ENCODE data around the gene CHCHD3. TPM values are rescaled to one million over a fixed set of nuclear protein-coding genes. Genes with fewer than 3 reads are reported as not detected.

CHCHD3 gene
- 10 to 100 TPM; 87.3 to 97.2 (median 93.0) TPM for polyA plus RNA-seq (ENCODE audit: insufficient read length in 3 of 3)

DNA sequence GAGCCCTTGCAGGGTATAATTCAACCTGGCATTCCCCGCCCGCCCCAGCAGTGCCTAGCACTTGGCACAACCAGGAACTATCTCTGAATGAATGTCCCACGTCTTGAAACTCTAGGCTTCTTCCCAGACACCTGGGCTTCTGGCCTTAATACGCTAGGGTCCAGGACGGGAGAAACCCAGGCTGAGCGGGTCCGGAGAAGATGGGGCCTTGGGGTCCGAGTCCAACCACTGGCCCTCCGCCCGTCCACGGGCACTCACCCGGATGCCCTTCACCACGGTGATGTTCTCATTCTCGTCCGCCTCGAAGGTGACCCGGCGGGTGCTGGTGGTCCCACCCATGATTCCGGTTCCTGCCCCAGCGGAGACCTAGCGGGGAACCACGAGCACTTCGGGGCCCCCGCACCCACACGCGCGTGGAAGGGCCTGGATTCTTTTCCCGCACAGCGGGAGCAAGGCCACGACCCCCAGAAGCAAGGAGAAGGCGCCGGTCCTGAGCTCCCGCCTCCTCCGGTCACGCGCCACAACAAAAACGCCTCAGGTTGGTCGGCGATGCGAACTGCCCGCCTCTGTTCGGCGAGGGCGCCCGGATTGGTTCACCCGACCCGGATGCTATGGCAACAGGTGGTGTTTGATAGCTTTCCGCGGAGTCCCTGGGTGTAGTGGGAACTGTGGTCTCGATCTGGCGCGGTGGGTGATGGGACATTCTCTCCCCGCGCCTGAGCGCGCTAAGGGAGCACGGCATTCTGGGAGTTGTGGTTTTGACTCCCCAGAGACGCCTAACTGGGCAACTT, at the start of gene CHCHD3:
Gene CHCHD3, minus strand, starts transcription at position 492 of the 791 bp plus-strand sequence. Its CDS starts 153 bp downstream, at position 339.
- peak; percentile 91 to 97 (median 92) for DNase-seq (ENCODE audit: low read depth in 3 of 3, low spot score in 2 of 3)

DNA sequence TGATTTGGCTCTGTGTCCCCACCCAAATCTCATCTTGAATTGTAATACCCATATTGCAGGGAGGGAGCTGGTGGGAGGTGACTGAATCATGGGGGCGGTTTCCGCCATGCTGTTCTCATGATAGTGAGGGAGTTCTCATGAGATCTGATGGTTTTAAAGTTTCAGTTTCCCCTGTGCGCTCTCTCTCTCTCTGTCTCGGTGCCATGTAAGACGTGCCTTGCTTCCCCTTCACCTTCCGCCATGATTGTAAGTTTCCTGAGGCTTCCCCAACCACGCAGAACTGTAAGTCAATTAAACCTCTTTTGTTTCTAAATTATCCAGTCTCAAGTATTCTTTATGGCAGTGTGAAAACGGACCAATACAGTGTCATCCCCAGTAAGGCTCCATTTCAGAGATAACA, 48.3 kb upstream of the CHCHD3 start:
- no peak for DNase-seq (ENCODE audit: low read depth in 3 of 3, low spot score in 2 of 3)

DNA sequence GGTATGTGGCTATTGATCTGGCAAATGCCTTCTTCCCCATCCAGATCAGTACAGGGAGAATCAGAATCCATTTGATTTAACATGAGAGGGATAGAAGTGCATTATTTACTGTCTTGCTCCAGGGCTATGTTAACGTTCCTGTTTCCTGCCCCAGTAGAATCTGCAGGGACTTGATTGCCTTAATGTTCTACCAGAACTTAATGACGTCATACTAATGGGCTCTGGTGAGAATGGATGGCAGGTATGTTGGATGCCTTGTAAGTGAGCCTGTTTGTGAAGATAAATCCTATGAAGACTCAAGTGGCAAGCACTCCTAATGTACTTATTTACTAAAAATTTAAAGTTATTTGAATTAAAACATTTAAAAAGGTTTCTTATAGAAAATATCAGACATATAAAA, 44.5 kb upstream of the CHCHD3 start:
- DNase-seq (ENCODE audit: low read depth in 3 of 3, low spot score in 2 of 3), result no peak

DNA sequence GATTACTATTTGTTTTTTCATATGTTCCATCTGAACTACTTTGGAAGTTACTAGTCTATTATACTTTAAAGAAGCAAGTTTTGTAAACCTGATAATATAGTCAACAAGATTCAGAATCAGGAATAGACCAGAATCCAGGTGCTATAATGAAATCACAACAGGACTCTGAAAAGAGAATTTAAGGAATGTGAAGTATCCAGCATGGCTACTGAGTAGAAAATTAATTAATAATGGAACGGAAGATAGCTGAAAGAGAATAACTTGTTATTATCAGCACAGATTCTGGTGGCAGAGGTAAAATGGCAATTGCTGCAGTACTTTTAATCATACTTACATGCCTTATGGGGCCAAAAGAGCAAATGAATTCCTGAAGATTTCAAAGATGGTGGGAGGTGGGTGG, 43.1 kb upstream of the CHCHD3 start:
- no peak for DNase-seq (ENCODE audit: low read depth in 3 of 3, low spot score in 2 of 3)

DNA sequence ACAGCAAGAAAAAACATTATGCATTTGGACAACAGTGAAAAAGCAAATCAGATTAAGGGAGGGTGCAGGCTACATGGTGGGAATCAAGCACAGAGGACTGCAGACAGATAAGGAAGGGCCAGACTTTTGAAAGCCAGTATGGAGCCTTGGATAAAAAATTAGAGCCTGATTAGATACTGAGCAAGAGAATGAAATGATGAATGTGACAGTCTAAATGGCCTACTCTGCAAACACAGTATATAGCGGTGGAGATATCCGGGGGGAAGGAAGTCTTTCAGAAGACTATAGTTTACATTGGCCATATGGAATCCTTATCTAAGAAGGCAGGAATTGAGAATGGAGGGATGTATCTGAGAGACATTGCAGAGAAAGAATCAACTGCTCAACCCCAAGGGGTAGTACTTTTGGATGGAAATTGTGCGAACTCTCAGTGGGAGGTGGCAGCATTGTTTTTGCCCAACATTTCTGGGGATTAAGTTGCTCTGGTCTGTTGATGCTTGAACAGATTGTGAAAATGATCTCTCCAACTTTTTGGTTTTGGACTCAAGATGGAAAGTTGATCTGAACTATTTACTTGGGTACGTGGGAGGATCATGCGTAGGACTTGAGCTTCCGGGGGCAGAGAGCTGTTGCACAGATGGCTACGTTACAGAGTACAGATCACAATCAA, 39.4 kb upstream of the CHCHD3 start:
- DNase-seq (ENCODE audit: low read depth in 3 of 3, low spot score in 2 of 3), result no peak

DNA sequence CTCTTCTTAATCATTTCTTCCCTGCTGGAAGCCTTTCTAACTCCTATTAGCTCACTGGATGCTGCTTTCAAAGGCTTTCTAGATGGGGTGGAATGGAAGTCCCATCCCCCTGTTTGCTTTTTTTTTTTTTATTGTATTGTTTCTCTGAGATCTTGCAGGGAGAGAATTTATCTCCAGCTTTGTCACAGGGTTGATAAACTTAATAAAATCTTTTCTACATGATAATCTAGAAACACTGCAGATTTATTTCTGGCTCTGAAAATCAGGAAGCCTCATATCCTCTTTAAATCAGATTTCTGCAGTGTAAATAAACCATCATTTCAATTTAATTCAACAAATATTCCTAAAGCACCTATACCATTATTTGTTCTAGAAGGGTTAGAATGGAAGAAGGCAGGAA, 37.2 kb upstream of the CHCHD3 start:
- no peak for DNase-seq (ENCODE audit: low read depth in 3 of 3, low spot score in 2 of 3)

DNA sequence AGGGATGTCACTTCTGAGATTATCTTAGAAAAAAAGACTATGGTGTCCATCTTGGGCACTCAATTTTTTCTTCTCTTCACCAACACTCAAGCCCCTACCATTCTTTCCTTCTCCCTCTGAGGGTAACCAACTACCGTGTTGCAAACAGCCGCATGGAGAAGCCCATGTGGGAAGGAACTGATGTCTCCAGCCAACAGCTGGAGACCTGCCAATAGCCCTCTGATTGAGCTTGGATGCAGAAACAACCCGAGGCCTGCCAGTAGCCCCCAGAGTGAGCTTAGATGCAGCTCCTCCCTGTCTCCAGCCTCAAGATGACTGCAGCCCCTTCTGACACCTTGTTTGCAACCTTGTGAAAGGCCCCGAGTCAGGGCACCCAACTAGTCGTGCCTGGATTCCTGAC, 36.4 kb upstream of the CHCHD3 start:
- no peak for DNase-seq (ENCODE audit: low read depth in 3 of 3, low spot score in 2 of 3)

DNA sequence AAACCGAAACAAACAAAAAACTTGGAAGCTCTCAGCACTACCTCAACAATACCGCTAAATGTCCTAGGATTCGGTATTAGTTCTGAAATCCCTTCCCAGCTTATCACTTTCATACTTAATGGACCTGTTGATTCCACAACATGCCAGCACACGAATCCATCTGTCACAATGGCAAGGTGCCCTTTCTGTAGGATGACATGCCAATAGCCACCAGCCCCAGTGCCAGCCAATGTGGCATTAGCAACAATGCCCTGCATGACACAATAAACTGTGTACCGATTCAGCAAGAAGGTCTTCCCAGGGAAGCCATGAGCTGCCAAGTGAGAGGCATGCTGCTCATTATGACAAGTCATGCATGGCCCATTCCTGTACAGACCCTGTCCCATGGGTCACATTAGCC, 35.6 kb upstream of the CHCHD3 start:
- DNase-seq (ENCODE audit: low read depth in 3 of 3, low spot score in 2 of 3), result no peak

DNA sequence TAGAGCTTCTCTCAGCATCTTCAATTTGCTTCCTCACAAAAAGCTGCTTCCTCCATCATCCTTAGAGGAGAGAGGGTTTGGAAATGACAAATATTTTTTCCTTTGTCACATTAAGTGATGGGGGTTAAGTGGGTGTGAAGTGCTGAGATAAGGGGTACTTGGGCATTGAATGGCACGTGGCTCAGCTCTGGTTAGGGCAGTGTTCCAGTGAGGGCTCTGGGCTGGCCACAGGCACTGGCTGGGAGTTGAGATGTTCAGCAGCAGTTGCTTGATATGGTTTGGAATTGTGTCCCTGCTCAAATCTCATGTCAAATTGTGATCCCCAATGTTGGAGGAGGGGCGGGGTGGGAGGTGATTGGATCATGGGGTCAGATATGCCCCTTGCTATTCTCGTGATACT, 33.7 kb upstream of the CHCHD3 start:
- no peak for DNase-seq (ENCODE audit: low read depth in 3 of 3, low spot score in 2 of 3)

DNA sequence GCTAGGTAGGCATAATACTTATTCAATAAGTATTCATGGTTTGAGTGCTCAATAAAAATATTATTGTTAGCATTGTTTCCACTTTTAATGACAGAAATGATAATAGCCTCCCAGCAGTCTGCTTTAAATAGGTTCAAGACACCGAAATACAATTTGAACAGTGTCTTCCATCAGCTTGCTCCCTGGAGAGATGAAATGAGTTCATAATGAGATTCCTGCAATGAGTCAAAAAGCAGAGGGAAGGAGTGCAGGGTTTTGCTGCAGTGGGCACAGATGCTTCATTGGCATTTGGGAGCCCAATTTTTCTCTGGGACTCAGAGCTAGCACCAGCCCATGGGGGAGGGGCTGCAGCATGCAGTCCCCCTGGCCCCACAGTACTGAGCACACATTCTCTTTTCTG, 32.6 kb upstream of the CHCHD3 start:
- DNase-seq (ENCODE audit: low read depth in 3 of 3, low spot score in 2 of 3), result no peak

DNA sequence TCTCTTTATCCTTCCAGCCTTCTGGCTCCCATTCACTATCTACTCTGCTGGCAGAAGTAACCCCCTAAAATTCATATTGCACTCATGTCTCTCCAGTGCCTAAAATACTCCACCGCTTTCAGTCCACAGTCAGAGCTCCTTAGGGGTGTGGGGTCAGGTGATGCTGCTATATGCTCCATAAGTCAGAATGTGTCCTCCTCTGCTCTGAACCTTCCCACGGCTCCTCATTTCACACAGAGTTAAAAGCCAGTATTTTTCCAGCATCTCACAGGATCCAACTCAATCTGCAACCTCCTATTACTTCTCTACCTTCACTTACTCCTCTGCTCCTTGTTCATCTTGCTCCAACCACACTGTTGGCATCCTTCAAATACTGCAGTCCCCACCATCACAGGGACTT, 31.1 kb upstream of the CHCHD3 start:
- DNase-seq (ENCODE audit: low read depth in 3 of 3, low spot score in 2 of 3), result no peak

DNA sequence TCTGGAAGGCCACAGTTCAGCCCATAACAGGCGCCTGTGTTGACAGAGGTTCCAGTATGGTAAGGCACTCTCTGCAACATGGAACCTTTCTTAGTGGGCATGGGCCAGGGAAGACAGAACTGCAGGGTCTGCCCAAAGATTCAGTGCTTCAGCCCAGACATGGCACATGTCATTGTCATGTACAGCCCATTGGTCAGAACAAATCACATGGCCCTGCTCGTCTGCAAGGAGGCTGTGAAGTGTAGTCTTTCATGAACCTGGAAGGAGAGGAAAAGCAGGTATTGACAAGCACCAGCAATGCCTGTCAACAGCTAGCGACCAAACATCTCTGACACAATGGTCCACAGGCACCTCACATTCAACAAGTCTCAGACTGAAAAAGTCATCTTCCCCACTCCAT, 30.4 kb upstream of the CHCHD3 start:
- DNase-seq (ENCODE audit: low read depth in 3 of 3, low spot score in 2 of 3), result no peak

DNA sequence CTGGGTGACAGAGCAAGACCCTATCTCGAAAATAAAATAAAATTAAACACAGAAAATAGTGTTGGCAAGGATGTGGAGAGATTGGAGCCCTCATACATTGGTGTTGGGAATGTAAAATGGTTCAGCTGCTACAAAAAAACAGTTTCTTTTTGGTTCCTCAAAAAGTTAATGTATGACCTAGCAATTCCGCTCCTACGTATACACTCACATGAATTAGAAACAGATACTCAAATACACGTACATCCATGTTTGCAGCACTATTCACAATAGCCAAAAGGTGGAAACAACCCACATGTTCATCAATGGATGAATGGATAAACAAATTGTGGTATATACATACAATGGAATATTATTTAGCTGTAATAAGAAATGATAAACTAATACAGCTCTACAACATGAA, 28.4 kb upstream of the CHCHD3 start:
- no peak for DNase-seq (ENCODE audit: low read depth in 3 of 3, low spot score in 2 of 3)

DNA sequence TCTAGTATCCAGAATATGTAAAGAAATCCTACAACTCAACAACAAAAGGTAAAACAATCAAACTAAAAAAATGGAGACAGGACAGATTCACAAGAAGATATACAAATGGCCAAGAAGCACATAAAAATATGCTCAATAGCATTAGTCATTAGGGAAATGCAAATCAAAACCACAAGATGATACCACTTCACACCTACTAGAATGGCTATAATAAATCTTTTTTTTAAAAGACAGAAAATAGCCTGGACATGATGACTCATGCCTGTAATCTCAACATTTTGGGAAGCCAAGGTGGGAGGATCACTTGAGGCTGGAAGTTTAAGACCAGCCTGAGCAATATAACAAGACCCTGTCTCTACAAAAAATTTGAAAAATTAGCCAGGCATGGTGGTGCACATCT, 27.9 kb upstream of the CHCHD3 start:
- no peak for DNase-seq (ENCODE audit: low read depth in 3 of 3, low spot score in 2 of 3)

DNA sequence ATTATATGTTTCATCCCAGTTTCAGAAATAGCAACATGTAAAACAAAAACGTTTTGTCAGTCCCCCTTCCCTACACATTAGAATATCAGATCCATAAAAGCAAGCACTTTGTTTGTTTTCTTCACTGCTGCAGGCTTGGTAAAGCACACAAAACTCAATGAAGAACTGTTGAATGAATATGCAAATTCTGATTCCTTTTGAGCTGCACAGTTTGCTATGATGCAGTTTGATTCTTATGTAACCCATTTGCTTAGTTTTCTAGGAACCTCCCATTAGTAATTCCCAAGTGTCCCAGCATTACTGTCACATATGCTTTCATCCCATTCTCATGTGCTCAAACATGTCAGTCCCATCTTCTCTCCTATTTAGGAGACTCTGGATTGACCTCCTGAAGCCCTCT, 26.1 kb upstream of the CHCHD3 start:
- no peak for DNase-seq (ENCODE audit: low read depth in 3 of 3, low spot score in 2 of 3)

DNA sequence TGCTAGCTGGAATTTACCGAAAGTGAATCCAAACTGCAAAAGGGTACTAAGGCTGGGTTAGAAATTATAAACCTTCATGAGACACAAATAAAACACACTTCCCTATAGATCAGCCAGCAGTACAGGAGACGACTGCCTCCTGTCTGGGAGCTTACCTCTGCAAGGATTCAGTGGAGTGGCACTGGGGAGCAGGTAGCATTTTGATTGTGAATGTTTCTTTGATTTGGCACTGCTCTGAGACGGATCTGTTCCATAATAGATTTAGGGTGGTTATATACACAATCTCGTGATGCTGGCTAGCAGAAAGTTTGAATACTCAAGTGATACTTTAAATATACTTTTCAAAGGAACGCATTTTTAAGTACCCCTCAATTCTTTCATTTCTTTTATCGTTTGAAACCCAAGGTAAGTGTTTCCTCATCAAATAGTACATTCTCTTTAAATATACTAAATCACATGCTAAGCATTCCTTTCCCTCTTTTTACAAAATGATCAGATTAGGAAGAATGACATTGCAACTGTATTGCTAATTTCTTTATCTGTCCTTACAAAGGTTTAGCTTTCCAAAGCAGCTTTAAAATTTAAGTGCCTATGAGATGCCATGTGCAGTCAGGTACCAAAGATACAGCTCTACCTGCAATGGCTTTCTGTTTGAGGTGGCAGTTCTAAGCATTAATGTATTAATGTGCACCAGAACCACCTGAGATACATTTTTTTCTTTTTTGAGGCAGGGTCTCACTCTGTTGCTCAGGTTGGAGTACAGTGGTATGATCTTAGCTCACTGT, 20.6 kb upstream of the CHCHD3 start:
- DNase-seq (ENCODE audit: low read depth in 3 of 3, low spot score in 2 of 3), result no peak

DNA sequence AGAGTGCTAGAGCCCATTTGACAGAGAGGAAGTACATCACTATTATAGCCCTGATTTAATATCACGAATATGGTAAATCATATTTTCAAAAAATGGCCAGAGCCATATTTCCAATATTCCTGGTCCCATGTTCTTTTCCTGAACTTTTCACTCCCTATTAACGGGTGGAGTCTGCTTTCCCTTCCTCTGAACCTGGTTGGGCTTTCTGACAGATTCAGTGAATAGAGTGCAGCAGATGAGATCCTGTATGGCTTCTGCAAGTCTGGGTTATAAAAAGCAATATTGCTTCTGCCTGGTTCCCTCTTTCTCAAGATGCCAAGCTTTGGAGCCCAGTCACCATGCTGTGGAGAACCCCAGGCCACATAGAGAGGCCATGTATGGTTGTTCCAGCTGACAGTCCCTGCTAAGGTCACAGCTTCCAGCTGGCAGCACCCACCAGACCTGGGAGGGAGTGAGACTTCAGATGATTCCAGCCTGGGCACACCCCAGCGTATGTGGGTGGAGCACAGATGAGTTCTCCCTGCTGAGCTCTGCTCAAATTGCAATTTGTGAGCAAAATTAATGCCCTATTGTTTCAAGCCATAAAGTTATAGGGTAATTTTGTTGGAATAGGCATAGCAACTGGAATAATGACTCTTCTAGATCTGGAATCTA, 17.9 kb upstream of the CHCHD3 start:
- no peak for DNase-seq (ENCODE audit: low read depth in 3 of 3, low spot score in 2 of 3)

DNA sequence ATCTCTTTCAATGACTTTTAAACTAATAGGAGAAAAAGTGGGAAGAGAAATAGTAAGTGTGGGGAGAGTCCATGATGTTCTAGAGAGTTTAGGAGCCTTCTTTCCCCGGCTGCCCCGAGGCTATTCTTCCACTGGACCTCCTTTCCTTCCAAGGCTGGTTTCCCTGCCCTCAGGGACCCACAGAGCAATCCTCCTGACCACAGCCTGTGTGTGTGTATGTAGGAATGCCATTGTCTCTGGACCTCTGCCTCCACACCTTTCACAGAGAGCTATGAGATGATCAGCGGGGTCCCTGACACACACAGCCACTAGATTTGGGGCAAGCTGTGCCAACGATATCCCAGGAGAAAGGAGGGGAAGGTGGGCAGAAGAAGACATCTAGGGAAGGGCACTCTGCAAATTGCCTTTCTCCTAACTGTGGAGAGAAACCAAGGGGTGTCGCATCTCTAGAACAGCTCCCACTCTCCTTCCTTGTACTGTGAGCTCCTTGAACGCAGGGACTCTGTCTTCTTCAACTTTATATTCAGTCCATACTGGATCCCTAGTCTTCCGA, 13.3 kb upstream of the CHCHD3 start:
- DNase-seq (ENCODE audit: low read depth in 3 of 3, low spot score in 2 of 3), result no peak

DNA sequence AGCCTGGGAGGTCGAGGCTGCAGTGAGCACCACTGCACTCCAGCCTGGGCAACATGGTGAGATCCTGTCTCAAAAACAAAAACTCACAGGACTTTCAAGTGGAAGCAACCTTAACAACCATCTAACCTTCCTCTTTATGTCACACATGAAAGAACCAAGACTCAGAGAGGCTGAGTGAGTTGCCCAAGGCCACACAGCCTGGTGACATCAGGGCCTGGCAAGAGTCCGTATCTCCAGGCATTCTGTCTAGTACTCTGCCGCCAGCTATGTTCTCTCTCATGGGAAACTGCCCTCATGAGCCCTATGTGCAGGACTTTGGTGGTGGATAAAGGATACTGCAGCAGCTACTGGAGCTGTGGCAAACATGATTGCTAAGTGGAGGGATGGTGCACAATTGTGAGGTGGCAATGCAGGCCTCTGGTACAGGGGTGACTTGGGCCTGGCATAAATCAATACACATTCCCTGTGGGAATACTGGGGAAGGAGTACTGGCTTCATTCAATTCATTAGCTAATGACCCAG, 10.1 kb upstream of the CHCHD3 start:
- DNase-seq (ENCODE audit: low read depth in 3 of 3, low spot score in 2 of 3), result no peak

DNA sequence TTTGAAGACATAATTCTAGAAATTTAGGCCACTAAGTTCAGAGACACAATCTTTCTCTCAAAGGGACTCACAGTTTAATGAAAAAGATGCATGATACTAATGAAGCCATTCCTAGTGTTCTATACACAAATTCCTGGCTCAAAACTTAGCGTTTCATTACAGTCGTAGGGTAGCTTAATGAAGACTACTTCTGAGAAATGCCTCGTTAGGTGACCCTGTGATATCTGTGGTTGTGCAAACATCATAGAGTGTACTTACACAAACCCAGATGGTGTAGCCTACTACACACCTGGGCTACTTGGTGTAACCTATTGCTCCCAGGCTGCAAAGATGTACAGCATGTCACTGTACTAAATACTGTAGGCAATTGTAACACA, 488 bp upstream of the CHCHD3 start:
- DNase-seq (ENCODE audit: low read depth in 3 of 3, low spot score in 2 of 3), result no peak

Measured in right renal cortex interstitium (tissue), 3 donors.